H9 (cell line): ENCODE data around the gene TBL1X. TPM values are rescaled to one million over a fixed set of nuclear protein-coding genes. Genes with fewer than 3 reads are reported as not detected.

Experiments used
- DNase-seq: peaks from one replicate; pipeline ENCODE4 v3.0.0-alpha.2; 2017
- H2AFZ ChIP-seq: one replicate; pipeline ENCODE4 v1.6.1; 2013; ENCODE audit warnings: mild to moderate bottlenecking, low read length, control low read depth, moderate library complexity
- H2AK5ac ChIP-seq: 2 replicates; pipeline ENCODE4 v1.6.1; 2013; ENCODE audit warnings: low read length, control low read depth, mixed read lengths; ENCODE audit not compliant: insufficient read length
- H2BK120ac ChIP-seq: one replicate; pipeline ENCODE4 v1.6.1; 2013; ENCODE audit warnings: low read depth, mild to moderate bottlenecking, low read length, control low read depth, inconsistent platforms; ENCODE audit not compliant: poor library complexity, severe bottlenecking
- H2BK12ac ChIP-seq: 2 replicates; pipeline ENCODE4 v1.6.1; 2013; ENCODE audit warnings: low read length, control low read depth, mixed read lengths, low read depth; ENCODE audit not compliant: insufficient read length
- H2BK15ac ChIP-seq: 2 replicates; pipeline ENCODE4 v1.6.1; 2013; ENCODE audit warnings: low read depth, low read length, control low read depth
- H2BK20ac ChIP-seq: one replicate; pipeline ENCODE4 v1.6.1; 2013; ENCODE audit warnings: low read depth, mild to moderate bottlenecking, low read length, control low read depth, inconsistent platforms; ENCODE audit not compliant: poor library complexity, severe bottlenecking
- H2BK5ac ChIP-seq: 2 replicates; pipeline ENCODE4 v1.6.1; 2013; ENCODE audit warnings: low read length, control low read depth, mixed read lengths; ENCODE audit not compliant: insufficient read length
- H3K14ac ChIP-seq: 2 replicates; pipeline ENCODE4 v1.6.1; 2013; ENCODE audit warnings: low read length, control low read depth; ENCODE audit not compliant: insufficient read depth
- H3K18ac ChIP-seq: 2 replicates; pipeline ENCODE4 v1.6.1; 2013; ENCODE audit warnings: low read depth, mild to moderate bottlenecking, mixed read lengths, low read length, control low read depth; ENCODE audit not compliant: insufficient read length
- H3K23ac ChIP-seq: 2 replicates; pipeline ENCODE4 v1.6.1; 2013; ENCODE audit warnings: low read length, control low read depth, mixed read lengths, low read depth; ENCODE audit not compliant: insufficient read length
- H3K23me2 ChIP-seq: 2 replicates; pipeline ENCODE4 v1.6.1; 2013; ENCODE audit warnings: low read depth, mild to moderate bottlenecking, mixed read lengths, low read length, control low read depth; ENCODE audit not compliant: insufficient read length, poor library complexity, severe bottlenecking
- H3K27ac ChIP-seq: 2 replicates; pipeline ENCODE4 v1.5.1; 2013; ENCODE audit warnings: low read length, control low read depth, mixed read lengths, low read depth; ENCODE audit not compliant: insufficient read length
- H3K27me3 ChIP-seq: 2 replicates; pipeline ENCODE4 v1.6.1; 2013; ENCODE audit warnings: low read length, control low read depth, inconsistent platforms; ENCODE audit not compliant: insufficient read depth
- H3K4ac ChIP-seq: 2 replicates; pipeline ENCODE4 v1.6.1; 2013; ENCODE audit warnings: low read depth, mild to moderate bottlenecking, control low read depth, inconsistent platforms, low read length, moderate library complexity
- H3K4me1 ChIP-seq: 2 replicates; pipeline ENCODE4 v1.6.1; 2013; ENCODE audit warnings: low read length, control low read depth, inconsistent platforms; ENCODE audit not compliant: insufficient read depth
- H3K4me2 ChIP-seq: 2 replicates; pipeline ENCODE4 v1.6.1; 2013; ENCODE audit warnings: low read length, control low read depth, mixed read lengths; ENCODE audit not compliant: insufficient read length, insufficient read depth
- H3K56ac ChIP-seq: 2 replicates; pipeline ENCODE4 v1.6.1; 2013; ENCODE audit warnings: low read depth, mild to moderate bottlenecking, mixed read lengths, low read length, control low read depth; ENCODE audit not compliant: insufficient read length
- H3K79me1 ChIP-seq: 2 replicates; pipeline ENCODE4 v1.6.1; 2013; ENCODE audit warnings: low read depth, mild to moderate bottlenecking, moderate library complexity, low read length, control low read depth, inconsistent platforms; ENCODE audit not compliant: insufficient read depth, poor library complexity, severe bottlenecking
- H3K79me2 ChIP-seq: 2 replicates; pipeline ENCODE4 v1.6.1; 2013; ENCODE audit warnings: low read length, control low read depth, inconsistent platforms; ENCODE audit not compliant: insufficient read depth
- H3K9ac ChIP-seq: 2 replicates; pipeline ENCODE4 v1.6.1; 2013; ENCODE audit warnings: low read length, control low read depth, mixed read lengths; ENCODE audit not compliant: insufficient read length; ENCODE audit errors: extremely low read depth
- H3K9me3 ChIP-seq: one replicate; pipeline ENCODE4 v1.6.1; 2013; ENCODE audit warnings: low read depth, low read length, inconsistent platforms; ENCODE audit not compliant: control insufficient read depth
- H3T11ph ChIP-seq: one replicate; pipeline ENCODE4 v1.6.1; 2013; ENCODE audit warnings: mild to moderate bottlenecking, low read length, control low read depth, inconsistent platforms
- H4K20me1 ChIP-seq: one replicate; pipeline ENCODE4 v1.6.1; 2013; ENCODE audit not compliant: control insufficient read depth, insufficient read length, insufficient read depth
- H4K5ac ChIP-seq: 2 replicates; pipeline ENCODE4 v1.6.1; 2013; ENCODE audit warnings: low read depth, mild to moderate bottlenecking, mixed read lengths, low read length, control low read depth; ENCODE audit not compliant: insufficient read length
- H4K8ac ChIP-seq: replicated peaks from 2 replicates; pipeline ENCODE4 v1.6.1; 2013; ENCODE audit warnings: low read length, control low read depth, mixed read lengths, low read depth; ENCODE audit not compliant: insufficient read length
- H4K91ac ChIP-seq: 2 replicates; pipeline ENCODE4 v1.6.1; 2013; ENCODE audit warnings: low read depth, mild to moderate bottlenecking, moderate library complexity, mixed read lengths, low read length, control low read depth; ENCODE audit not compliant: insufficient read length
- H3K27ac Mint-ChIP-seq, 3 experiments: 2 replicates in 2 of 3; 3 replicates in 1 of 3; pipeline ENCODE4 v1.8.0; 2020 to 2021; ENCODE audit warnings: mixed read lengths in 3 of 3, mild to moderate bottlenecking in 1 of 3, moderate library complexity in 1 of 3
- H3K27me3 Mint-ChIP-seq: 2 replicates; pipeline ENCODE4 v1.8.0; 2021; ENCODE audit warnings: low read depth, mild to moderate bottlenecking, moderate library complexity, mixed read lengths
- H3K36me3 Mint-ChIP-seq, 3 experiments: 2 replicates in 2 of 3; 3 replicates in 1 of 3; pipeline ENCODE4 v1.8.0; 2020 to 2021; ENCODE audit warnings: low read depth in 3 of 3, mixed read lengths in 3 of 3; ENCODE audit not compliant: insufficient read depth in 1 of 3
- H3K4me1 Mint-ChIP-seq, 2 experiments: 2 replicates each; pipeline ENCODE4 v1.8.0; 2020; ENCODE audit warnings: mixed read lengths in 2 of 2
- H3K4me3 Mint-ChIP-seq, 2 experiments: 2 replicates in 1 of 2; 3 replicates in 1 of 2; pipeline ENCODE4 v1.8.0; 2020 to 2021; ENCODE audit warnings: mild to moderate bottlenecking in 2 of 2, mixed read lengths in 2 of 2, moderate library complexity in 1 of 2
- H3K9me3 Mint-ChIP-seq, 2 experiments: 2 replicates in 1 of 2; 3 replicates in 1 of 2; pipeline ENCODE4 v1.8.0; 2020; ENCODE audit warnings: mild to moderate bottlenecking in 2 of 2, mixed read lengths in 2 of 2, moderate library complexity in 1 of 2
- CTCF ChIP-seq: fragments of 200-600 bp; sonication (generic); conservative IDR thresholded peaks from 3 replicates; pipeline ENCODE4 v1.8.0; 2021; ENCODE audit warnings: antibody characterized with exemption, mild to moderate bottlenecking
- WGBS: extraction: QIAGEN DNeasy Blood & Tissue Kit; methylation state at CpG from one replicate; pipeline ENCODE4 v1.1.7; 2013; ENCODE audit warnings: missing lambda C conversion rate, low lambda C conversion rate, mixed read lengths; ENCODE audit not compliant: insufficient read length; ENCODE audit errors: extremely low coverage; 5-methylcytosine and 5-hydroxymethylcytosine counted together
- total RNA-seq: library from RNA; stranded (reverse); gene quantifications from 2 replicates; pipeline ENCODE4 v1.2.1, GENCODE V29; 2021

TBL1X gene
- total RNA-seq, 1 experiment from 2014 or later, result 24.1 TPM

- no peak overlapping the region for H3K27ac ChIP-seq
- no peak overlapping the region for H3K4me2 ChIP-seq
- no peak for TF ChIP-seq CTCF
- Mint-ChIP-seq H3K9me3 (peaks cover 0 to 48% of the 10 kb centered on the region in 2 experiments; a peak in 3 of 5 replicates), H3K27ac (no peak overlapping the region), H3K4me1 (peaks cover 14 to 36% of the 10 kb centered on the region in 2 experiments), H3K36me3 (peaks cover 3 to 11% (median 9%) of the 10 kb centered on the region in 3 experiments; a peak in 5 of 7 replicates), H3K4me3 (no peak overlapping the region), H3K27me3 (no peaks in the 10 kb centered on the region; the same call in 1 of the 2 replicates)
- no peak overlapping the region for H3K56ac ChIP-seq
- no peak overlapping the region for H3K14ac ChIP-seq
- no peaks in the 10 kb centered on the region for H3K9me3 ChIP-seq
- no peak overlapping the region for H3K4ac ChIP-seq
- H3K79me1 ChIP-seq, result no peaks in the 10 kb centered on the region
- H2BK15ac ChIP-seq, result no peak overlapping the region
- H3K9ac ChIP-seq, result no peak overlapping the region
- no peak overlapping the region for H3T11ph ChIP-seq
- H4K8ac ChIP-seq, result no peak overlapping the region
- H2BK12ac ChIP-seq, result no peak overlapping the region
- no peak overlapping the region for H3K23ac ChIP-seq
- no peak overlapping the region for H2BK120ac ChIP-seq
- H2AK5ac ChIP-seq, result no peak overlapping the region
- H4K91ac ChIP-seq, result no peak overlapping the region
- no peaks in the 10 kb centered on the region for H3K23me2 ChIP-seq
- H2BK20ac ChIP-seq, result no peak overlapping the region
- 0 out of 2 replicates have a peak, but pooled peaks cover 2% of the 10 kb centered on the region for H3K79me2 ChIP-seq
- H2BK5ac ChIP-seq, result no peak overlapping the region
- H4K20me1 ChIP-seq, result no peaks in the 10 kb centered on the region
- H3K27me3 ChIP-seq, result no peaks in the 10 kb centered on the region
- no peak overlapping the region for H3K18ac ChIP-seq
- H2AFZ ChIP-seq, result no peak overlapping the region
- WGBS, result no CpG with 5 or more reads among the region's 7 CpGs
- no peak overlapping the region for H4K5ac ChIP-seq
- peaks cover 14% of the 10 kb centered on the region for H3K4me1 ChIP-seq
- DNase-seq, result no peak
These were observed 133.5 kb downstream of the TBL1X start for GRCh38 chrX:9598344-9598743.
